ENCODE results near the gene RBM33. TPM values are rescaled to one million over a fixed set of nuclear protein-coding genes. Genes with fewer than 3 reads are reported as not detected.

RBM33 gene
- total RNA-seq, 1 donor from 2014 or later = 50.5 TPM

DNA sequence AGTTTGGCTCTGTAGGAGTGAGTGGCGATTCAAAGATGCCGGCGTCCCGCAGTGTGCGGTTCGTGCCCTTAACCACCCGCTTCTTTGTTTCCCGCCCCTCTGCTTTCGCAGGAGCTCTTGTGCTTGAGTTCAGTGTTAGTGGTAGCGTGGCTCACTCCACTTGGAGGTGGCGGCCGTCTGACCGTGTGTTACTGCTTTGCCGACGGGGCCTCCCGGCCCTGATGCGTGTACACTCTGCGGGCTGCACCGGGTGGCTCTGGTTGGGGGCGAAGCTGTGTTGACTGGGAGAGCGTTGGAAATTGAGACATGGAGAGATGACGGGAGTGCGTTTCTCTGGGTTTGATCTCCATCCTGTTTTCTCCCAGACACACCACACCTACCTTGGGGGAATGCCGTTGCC, 136.4 kb downstream of the RBM33 start:
- H3K27ac ChIP-seq (ENCODE audit: low read depth, low read length) = no peak overlapping the region
- no peaks in the 10 kb centered on the region for H3K27me3 ChIP-seq (ENCODE audit: insufficient read depth, low read length)
- Mint-ChIP-seq H3K36me3 (ENCODE audit: low read depth, unreplicated experiment) (peaks cover 26% of the 10 kb centered on the region), H3K4me1 (ENCODE audit: low read depth, unreplicated experiment) (no peaks in the 10 kb centered on the region), H3K27me3 (ENCODE audit: low read depth, unreplicated experiment) (no peaks in the 10 kb centered on the region), H3K9me3 (ENCODE audit: unreplicated experiment) (no peaks in the 10 kb centered on the region), H3K27ac (ENCODE audit: unreplicated experiment) (no peak overlapping the region), H3K4me3 (ENCODE audit: unreplicated experiment) (no peak overlapping the region)
- H2AFZ ChIP-seq (ENCODE audit: low read depth, low read length) = no peak overlapping the region
- H3K4me2 ChIP-seq (ENCODE audit: low read length) = no peak overlapping the region
- peaks cover 6% of the 10 kb centered on the region for H3K36me3 ChIP-seq (ENCODE audit: insufficient read depth, low read length)
- no peaks in the 10 kb centered on the region for H3K79me2 ChIP-seq (ENCODE audit: insufficient read depth, low read length)
- no peak overlapping the region for H3K4me3 ChIP-seq (ENCODE audit: insufficient read depth, low read depth, low read length)
- peaks cover 23% of the 10 kb centered on the region for H4K20me1 ChIP-seq (ENCODE audit: insufficient read depth, low read length)
- H3K4me1 ChIP-seq (ENCODE audit: insufficient read depth, low read length) = no peaks in the 10 kb centered on the region
- DNase-seq (ENCODE audit: low read depth) (no peak), FAIRE-seq (no peak)
- H3K9me3 ChIP-seq (ENCODE audit: insufficient read depth, low read depth, low read length) = no peaks in the 10 kb centered on the region
- TF ChIP-seq EZH2 (IDR thresholded peaks at IDR 0.05; ENCODE audit: insufficient read depth, low read length) = no peak
- TF ChIP-seq, protein P1, sequence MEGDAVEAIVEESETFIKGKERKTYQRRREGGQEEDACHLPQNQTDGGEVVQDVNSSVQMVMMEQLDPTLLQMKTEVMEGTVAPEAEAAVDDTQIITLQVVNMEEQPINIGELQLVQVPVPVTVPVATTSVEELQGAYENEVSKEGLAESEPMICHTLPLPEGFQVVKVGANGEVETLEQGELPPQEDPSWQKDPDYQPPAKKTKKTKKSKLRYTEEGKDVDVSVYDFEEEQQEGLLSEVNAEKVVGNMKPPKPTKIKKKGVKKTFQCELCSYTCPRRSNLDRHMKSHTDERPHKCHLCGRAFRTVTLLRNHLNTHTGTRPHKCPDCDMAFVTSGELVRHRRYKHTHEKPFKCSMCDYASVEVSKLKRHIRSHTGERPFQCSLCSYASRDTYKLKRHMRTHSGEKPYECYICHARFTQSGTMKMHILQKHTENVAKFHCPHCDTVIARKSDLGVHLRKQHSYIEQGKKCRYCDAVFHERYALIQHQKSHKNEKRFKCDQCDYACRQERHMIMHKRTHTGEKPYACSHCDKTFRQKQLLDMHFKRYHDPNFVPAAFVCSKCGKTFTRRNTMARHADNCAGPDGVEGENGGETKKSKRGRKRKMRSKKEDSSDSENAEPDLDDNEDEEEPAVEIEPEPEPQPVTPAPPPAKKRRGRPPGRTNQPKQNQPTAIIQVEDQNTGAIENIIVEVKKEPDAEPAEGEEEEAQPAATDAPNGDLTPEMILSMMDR (IDR thresholded peaks at IDR 0.05; ENCODE audit: insufficient read depth, low read depth, low read length) = no peak
- no peak overlapping the region for H3K9ac ChIP-seq (ENCODE audit: low read length)

DNA sequence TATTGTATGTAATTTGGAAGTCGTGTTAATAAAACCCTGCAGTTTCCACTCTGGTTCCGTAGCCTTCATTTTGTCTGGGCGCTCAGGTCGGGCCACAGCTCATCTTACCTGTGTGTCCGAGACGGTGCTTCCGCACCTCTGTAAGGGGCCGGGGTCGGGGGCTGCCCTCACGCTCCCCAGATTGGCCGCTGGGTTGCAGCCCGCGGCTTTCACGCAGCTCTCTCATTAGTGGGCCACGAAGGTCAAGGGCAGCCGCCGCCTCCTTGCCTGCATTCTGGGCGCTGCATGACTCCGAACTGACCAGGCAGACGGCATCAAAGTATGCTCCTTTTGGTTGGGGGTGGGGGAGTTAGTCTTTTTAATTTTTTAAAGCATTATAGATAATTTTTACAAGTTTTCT, 137.0 kb downstream of the RBM33 start:
- Histone ChIP-seq H3K4me3 (ENCODE audit: insufficient read depth, low read depth, low read length) (no peak overlapping the region), H3K27me3 (ENCODE audit: insufficient read depth, low read length) (no peaks in the 10 kb centered on the region), H2AFZ (ENCODE audit: low read depth, low read length) (no peak overlapping the region), H3K36me3 (ENCODE audit: insufficient read depth, low read length) (peaks cover 6% of the 10 kb centered on the region), H3K4me2 (ENCODE audit: low read length) (no peak overlapping the region), H3K27ac (ENCODE audit: low read depth, low read length) (no peak overlapping the region), H3K4me1 (ENCODE audit: insufficient read depth, low read length) (no peaks in the 10 kb centered on the region), H3K9me3 (ENCODE audit: insufficient read depth, low read depth, low read length) (no peaks in the 10 kb centered on the region), H3K79me2 (ENCODE audit: insufficient read depth, low read length) (no peaks in the 10 kb centered on the region), H3K9ac (ENCODE audit: low read length) (no peak overlapping the region), H4K20me1 (ENCODE audit: insufficient read depth, low read length) (peaks cover 23% of the 10 kb centered on the region)
- no peak for TF ChIP-seq EZH2 (IDR thresholded peaks at IDR 0.05; ENCODE audit: insufficient read depth, low read length)
- TF ChIP-seq, protein P1 (IDR thresholded peaks at IDR 0.05; ENCODE audit: insufficient read depth, low read depth, low read length) = no peak
- Mint-ChIP-seq H3K4me3 (ENCODE audit: unreplicated experiment) (no peak overlapping the region), H3K9me3 (ENCODE audit: unreplicated experiment) (no peaks in the 10 kb centered on the region), H3K4me1 (ENCODE audit: low read depth, unreplicated experiment) (no peaks in the 10 kb centered on the region), H3K27me3 (ENCODE audit: low read depth, unreplicated experiment) (no peaks in the 10 kb centered on the region), H3K36me3 (ENCODE audit: low read depth, unreplicated experiment) (peaks cover 27% of the 10 kb centered on the region), H3K27ac (ENCODE audit: unreplicated experiment) (no peak overlapping the region)
- DNase-seq (ENCODE audit: low read depth) (no peak), FAIRE-seq (no peak)

DNA sequence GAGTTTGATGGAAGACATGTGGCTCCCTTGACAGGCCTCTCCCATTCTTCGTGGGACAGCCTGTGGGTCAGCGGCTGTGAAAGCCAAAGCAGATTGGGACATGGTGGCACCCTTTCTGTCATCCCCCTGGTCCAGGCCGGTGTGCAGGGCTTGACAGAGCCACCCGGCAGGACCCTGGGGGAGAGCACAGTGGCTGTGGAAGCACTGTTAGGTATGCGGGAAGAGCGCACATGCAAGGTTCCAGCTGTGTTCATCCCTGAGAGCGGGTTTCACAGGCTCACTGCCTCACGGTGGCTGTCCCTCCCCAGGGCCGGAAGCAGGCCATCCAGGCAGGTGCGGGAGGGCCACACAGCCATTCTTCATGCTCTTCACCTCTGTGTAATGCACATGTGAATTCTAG, 138.0 kb downstream of the RBM33 start:
- Histone ChIP-seq H3K27me3 (ENCODE audit: insufficient read depth, low read length) (no peaks in the 10 kb centered on the region), H3K9ac (ENCODE audit: low read length) (no peak overlapping the region), H3K36me3 (ENCODE audit: insufficient read depth, low read length) (peaks cover 6% of the 10 kb centered on the region), H2AFZ (ENCODE audit: low read depth, low read length) (no peak overlapping the region), H3K4me2 (ENCODE audit: low read length) (no peak overlapping the region), H4K20me1 (ENCODE audit: insufficient read depth, low read length) (peaks cover 23% of the 10 kb centered on the region), H3K4me3 (ENCODE audit: insufficient read depth, low read depth, low read length) (no peak overlapping the region), H3K27ac (ENCODE audit: low read depth, low read length) (no peak overlapping the region), H3K9me3 (ENCODE audit: insufficient read depth, low read depth, low read length) (no peaks in the 10 kb centered on the region), H3K4me1 (ENCODE audit: insufficient read depth, low read length) (no peaks in the 10 kb centered on the region), H3K79me2 (ENCODE audit: insufficient read depth, low read length) (no peaks in the 10 kb centered on the region)
- no peak for DNase-seq (ENCODE audit: low read depth)
- no peak overlapping the region for H3K4me3 Mint-ChIP-seq (ENCODE audit: unreplicated experiment)
- no peak overlapping the region for H3K27ac Mint-ChIP-seq (ENCODE audit: unreplicated experiment)
- FAIRE-seq = no peak
- TF ChIP-seq, protein P1 (IDR thresholded peaks at IDR 0.05; ENCODE audit: insufficient read depth, low read depth, low read length) = no peak
- TF ChIP-seq EZH2 (IDR thresholded peaks at IDR 0.05; ENCODE audit: insufficient read depth, low read length) = no peak
- H3K36me3 Mint-ChIP-seq (ENCODE audit: low read depth, unreplicated experiment) = peaks cover 24% of the 10 kb centered on the region
- H3K4me1 Mint-ChIP-seq (ENCODE audit: low read depth, unreplicated experiment) = no peaks in the 10 kb centered on the region
- H3K9me3 Mint-ChIP-seq (ENCODE audit: unreplicated experiment) = no peaks in the 10 kb centered on the region
- no peaks in the 10 kb centered on the region for H3K27me3 Mint-ChIP-seq (ENCODE audit: low read depth, unreplicated experiment)
